BE2C (cell line): ENCODE data around the gene RMI1.
"Not testable (repeated sequence)": the region's sequence is repeated elsewhere in the genome, so short reads cannot be mapped to it uniquely, and the experiment has no call there.

ENCODE experiments used
- DNase-seq: peaks from one replicate; pipeline ENCODE4 v3.0.0-alpha.2; 2020
- H3K27me3 ChIP-seq: fragments of 250-450 bp; sonication (Bioruptor Pico); 2 replicates; pipeline ENCODE4 v1.5.1; 2020; ENCODE audit warnings: mild to moderate bottlenecking
- H3K36me3 ChIP-seq: fragments of 250-450 bp; sonication (Bioruptor Pico); 2 replicates; pipeline ENCODE4 v1.5.1; 2020; ENCODE audit warnings: mild to moderate bottlenecking
- H3K4me1 ChIP-seq: fragments of 250-450 bp; sonication (Bioruptor Pico); 2 replicates; pipeline ENCODE4 v1.5.1; 2020
- H3K4me3 ChIP-seq: 2 replicates; pipeline ENCODE4 v1.5.1; 2011; ENCODE audit warnings: low read depth, low read length
- H3K9me3 ChIP-seq: fragments of 250-450 bp; sonication (Bioruptor Pico); 2 replicates; pipeline ENCODE4 v1.5.1; 2020
- TF ChIP-seq, protein P1 (sequence below): IDR thresholded peaks from 2 replicates; pipeline ENCODE4 v1.5.1; 2012; ENCODE audit warnings: mild to moderate bottlenecking, low read depth, low read length

RMI1 gene

DNA sequence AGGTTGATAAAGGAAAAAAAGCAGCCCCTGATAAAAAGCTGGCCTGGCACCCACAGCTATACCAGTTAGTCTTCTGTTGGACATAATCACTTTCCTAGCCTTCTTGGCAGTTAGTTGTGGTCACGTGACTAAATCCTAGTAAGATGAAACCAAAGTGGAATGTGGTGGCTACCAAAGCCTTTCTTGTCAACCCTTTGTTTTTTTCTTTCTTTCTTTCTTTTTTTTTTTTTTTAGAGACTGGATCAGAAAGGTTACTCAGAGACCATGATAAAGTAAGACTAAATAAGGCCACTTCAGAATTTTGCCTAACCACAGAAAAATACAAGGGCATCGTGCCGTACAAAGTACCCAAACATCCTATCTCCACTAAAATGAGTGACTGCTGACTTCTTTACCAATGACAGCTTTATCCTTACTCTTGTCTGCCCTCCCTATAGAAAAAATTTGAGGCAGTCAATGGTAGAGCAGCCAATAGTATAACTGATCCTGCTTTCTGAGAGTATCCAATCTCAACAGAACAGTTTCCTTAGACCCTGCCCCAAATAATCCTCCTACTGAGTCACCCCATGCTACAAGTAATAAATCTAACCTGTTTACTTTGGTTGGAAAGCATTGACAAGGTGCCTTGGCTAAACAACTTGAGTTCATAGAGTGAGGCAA, 45.2 kb upstream of the RMI1 start:
- DNase-seq: no peak
- H3K9me3 ChIP-seq: no peaks in the 10 kb centered on the region

GRCh38 chr9:83936523-83936922, 44.1 kb upstream of the RMI1 start:
- Histone ChIP-seq H3K36me3 (peaks cover 8% of the 10 kb centered on the region), H3K4me1 (no peaks in the 10 kb centered on the region), H3K9me3 (no peaks in the 10 kb centered on the region), H3K27me3 (no peaks in the 10 kb centered on the region), H3K4me3 (no peak overlapping the region)
- no peak for DNase-seq
- TF ChIP-seq, protein P1, sequence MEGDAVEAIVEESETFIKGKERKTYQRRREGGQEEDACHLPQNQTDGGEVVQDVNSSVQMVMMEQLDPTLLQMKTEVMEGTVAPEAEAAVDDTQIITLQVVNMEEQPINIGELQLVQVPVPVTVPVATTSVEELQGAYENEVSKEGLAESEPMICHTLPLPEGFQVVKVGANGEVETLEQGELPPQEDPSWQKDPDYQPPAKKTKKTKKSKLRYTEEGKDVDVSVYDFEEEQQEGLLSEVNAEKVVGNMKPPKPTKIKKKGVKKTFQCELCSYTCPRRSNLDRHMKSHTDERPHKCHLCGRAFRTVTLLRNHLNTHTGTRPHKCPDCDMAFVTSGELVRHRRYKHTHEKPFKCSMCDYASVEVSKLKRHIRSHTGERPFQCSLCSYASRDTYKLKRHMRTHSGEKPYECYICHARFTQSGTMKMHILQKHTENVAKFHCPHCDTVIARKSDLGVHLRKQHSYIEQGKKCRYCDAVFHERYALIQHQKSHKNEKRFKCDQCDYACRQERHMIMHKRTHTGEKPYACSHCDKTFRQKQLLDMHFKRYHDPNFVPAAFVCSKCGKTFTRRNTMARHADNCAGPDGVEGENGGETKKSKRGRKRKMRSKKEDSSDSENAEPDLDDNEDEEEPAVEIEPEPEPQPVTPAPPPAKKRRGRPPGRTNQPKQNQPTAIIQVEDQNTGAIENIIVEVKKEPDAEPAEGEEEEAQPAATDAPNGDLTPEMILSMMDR: no peak

More for the DNA sequence above, 45.2 kb upstream of the RMI1 start:
- TF ChIP-seq, protein P1: no peak
- no peak overlapping the region for H3K4me3 ChIP-seq
- H3K27me3 ChIP-seq: no peaks in the 10 kb centered on the region
- H3K4me1 ChIP-seq: no peaks in the 10 kb centered on the region
- H3K36me3 ChIP-seq: peaks cover 8% of the 10 kb centered on the region

DNA sequence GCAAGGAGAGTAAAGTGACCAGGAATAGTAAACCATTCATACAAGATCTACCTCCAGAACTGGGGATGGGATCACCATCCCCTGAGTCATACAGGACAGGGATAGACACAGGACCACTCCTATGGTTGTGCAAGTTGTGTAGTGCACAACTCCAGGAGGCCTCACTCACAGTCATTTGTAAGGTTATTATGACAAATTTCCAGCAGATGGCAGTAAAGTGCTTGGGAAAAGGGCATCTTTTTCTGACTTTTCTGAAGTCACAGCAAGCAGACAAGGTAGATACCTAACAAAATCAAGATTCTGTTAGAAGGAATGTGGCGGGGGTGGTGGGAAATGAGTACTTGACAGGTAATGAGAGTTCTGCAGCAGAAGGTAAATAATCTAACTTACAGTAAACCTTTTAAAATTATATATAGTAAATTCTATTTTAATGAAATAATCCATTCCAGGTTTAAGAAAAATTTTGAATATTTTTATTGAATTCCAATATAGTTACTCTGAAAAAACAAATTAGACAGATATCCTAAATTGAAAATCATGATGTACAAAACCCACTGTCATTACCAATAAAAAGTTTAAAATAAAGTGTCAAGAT, 42.6 kb upstream of the RMI1 start:
- Histone ChIP-seq H3K9me3 (no peaks in the 10 kb centered on the region), H3K4me3 (no peak overlapping the region), H3K4me1 (no peaks in the 10 kb centered on the region), H3K36me3 (peaks cover 8% of the 10 kb centered on the region), H3K27me3 (no peaks in the 10 kb centered on the region)
- TF ChIP-seq, protein P1: peak; percentile 72
- peak; percentile 16 for DNase-seq

DNA sequence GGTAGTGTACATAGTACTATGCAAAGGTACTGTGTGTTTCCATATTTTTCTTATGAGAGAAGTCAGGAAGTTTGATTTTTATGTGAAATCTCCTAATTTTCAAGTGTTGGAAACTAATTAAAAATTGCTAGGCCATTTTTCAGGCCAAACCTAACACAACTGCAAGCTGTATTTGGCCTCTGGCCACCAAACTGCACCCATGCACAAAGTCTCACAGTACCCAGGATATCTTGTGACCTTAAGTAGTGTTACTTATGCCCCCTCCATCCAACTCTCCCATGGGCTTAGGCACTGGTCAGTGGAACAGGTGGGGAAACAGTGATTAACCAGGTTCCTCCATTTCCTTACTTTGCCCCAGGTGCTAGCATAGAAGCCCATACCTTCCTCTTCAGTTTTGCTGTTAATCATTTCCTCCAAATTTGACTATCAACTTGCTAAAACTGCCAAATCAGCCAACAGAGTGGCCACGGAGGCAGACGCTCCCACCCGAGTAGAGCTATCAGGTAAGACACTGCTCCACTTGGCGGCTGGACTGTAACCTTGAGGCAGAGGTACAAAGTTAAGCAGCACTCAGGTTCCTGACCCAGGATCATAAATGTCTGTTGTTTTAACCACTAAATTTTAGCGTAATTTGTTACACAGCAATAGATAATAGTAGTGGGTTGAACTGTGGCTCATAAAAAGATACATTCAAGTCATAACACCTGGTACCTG, 39.9 kb upstream of the RMI1 start:
- no peaks in the 10 kb centered on the region for H3K27me3 ChIP-seq
- H3K36me3 ChIP-seq: peaks cover 16% of the 10 kb centered on the region
- H3K9me3 ChIP-seq: no peaks in the 10 kb centered on the region
- no peak overlapping the region for H3K4me3 ChIP-seq
- TF ChIP-seq, protein P1: no peak
- DNase-seq: no peak
- no peaks in the 10 kb centered on the region for H3K4me1 ChIP-seq

DNA sequence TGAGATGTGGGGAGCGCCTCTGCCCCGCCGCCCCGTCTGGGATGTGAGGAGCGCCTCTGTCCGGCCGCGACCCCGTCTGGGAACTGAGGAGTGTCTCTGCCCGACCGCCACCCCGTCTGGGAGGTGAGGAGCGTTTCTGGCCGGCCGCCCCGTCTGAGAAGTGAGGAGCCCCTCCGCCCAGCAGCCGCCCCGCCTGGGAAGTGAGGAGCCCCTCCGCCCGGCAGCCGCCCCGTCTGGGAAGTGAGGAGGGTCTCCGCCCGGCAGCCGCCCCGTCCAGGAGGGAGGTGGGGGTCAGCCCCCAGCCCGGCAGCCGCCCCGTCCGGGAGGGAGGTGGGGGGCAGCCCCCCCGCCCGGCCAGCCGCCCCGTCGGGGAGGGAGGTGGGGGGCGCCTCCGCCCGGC, 32.5 kb upstream of the RMI1 start:
- not testable (repeated sequence) for H3K4me1 ChIP-seq, H3K9me3 ChIP-seq, H3K27me3 ChIP-seq, DNase-seq, H3K4me3 ChIP-seq
- peaks cover 15% of the 10 kb centered on the region for H3K36me3 ChIP-seq

- H3K9me3 ChIP-seq: no peaks in the 10 kb centered on the region
- no peaks in the 10 kb centered on the region for H3K27me3 ChIP-seq
- no peaks in the 10 kb centered on the region for H3K4me1 ChIP-seq
- peaks cover 4% of the 10 kb centered on the region for H3K36me3 ChIP-seq
- no peak for DNase-seq
- TF ChIP-seq, protein P1: no peak
- H3K4me3 ChIP-seq: peak overlapping the region; percentile 96
Measured at GRCh38 chr9:83956086-83956435, 24.5 kb upstream of the RMI1 start.
